Measurements from ENCODE around the gene PPP1R13B. TPM values are rescaled to one million over a fixed set of nuclear protein-coding genes. Genes with fewer than 3 reads are reported as not detected.

Gene PPP1R13B
- total and polyA plus RNA-seq, 12 donors = 9.6 to 42.4 (median 22.6) TPM

- no peak overlapping the region for H3K4me3 ChIP-seq
- H3K4me1 ChIP-seq (replicated peaks in 1 of 2) = peaks cover 13 to 25% of the 10 kb centered on the region in 2 donors
- intact Hi-C loops (cut with DNase I) = no loop called here
- H3K9me3 ChIP-seq (replicated peaks in 1 of 3) = no peaks in the 10 kb centered on the region
- H3K27ac ChIP-seq = peak overlapping the region in 3 of 5 donors; percentile 8 to 63 (median 50)
- 10 to 44% (median 29%) methylated on average over 11 to 20 of the region's 20 CpGs; no CpG with 5 or more reads in 1 of the 4 donors for WGBS, 4 donors
- DNase-seq = peak; percentile 78 to 96 (median 91)
- TF ChIP-seq CTCF (IDR thresholded peaks at IDR 0.05) (peak in 1 of 6 experiments; percentile 13), POLR2A (IDR thresholded peaks at IDR 0.05) (no peak)
- no peaks in the 10 kb centered on the region for H3K27me3 ChIP-seq
- H3K36me3 ChIP-seq (replicated peaks in 1 of 2) = peaks cover 0 to 16% of the 10 kb centered on the region in 2 donors
Measured at GRCh38 chr14:103724116-103724515, 123.3 kb downstream of the PPP1R13B start.

GRCh38 chr14:103723748-103724081 is 123.7 kb downstream of the PPP1R13B start:
- intact Hi-C loops (cut with DNase I) = no loop called here
- 90 to 94% (median 92%) methylated on average over 7 of the region's 7 CpGs; no CpG with 5 or more reads in 1 of the 4 donors for WGBS, 4 donors
- H3K9me3 ChIP-seq (replicated peaks in 1 of 3) = no peaks in the 10 kb centered on the region
- H3K4me3 ChIP-seq = no peak overlapping the region
- TF ChIP-seq POLR2A (IDR thresholded peaks at IDR 0.05) = no peak
- no peak for TF ChIP-seq CTCF (IDR thresholded peaks at IDR 0.05)
- H3K27ac ChIP-seq = peak overlapping the region in 2 of 5 donors; percentile 50 to 63
- H3K36me3 ChIP-seq (replicated peaks in 1 of 2) = peaks cover 0 to 12% of the 10 kb centered on the region in 2 donors
- H3K4me1 ChIP-seq (replicated peaks in 1 of 2) = peaks cover 13 to 25% of the 10 kb centered on the region in 2 donors
- DNase-seq = no peak
- no peaks in the 10 kb centered on the region for H3K27me3 ChIP-seq

GRCh38 chr14:103721334-103722120 is 125.8 kb downstream of the PPP1R13B start:
- Histone ChIP-seq H3K36me3 (replicated peaks in 1 of 2) (no peaks in the 10 kb centered on the region), H3K27me3 (no peaks in the 10 kb centered on the region), H3K4me3 (no peak overlapping the region), H3K27ac (no peak overlapping the region), H3K4me1 (replicated peaks in 1 of 2) (peaks cover 13 to 33% of the 10 kb centered on the region in 2 donors), H3K9me3 (replicated peaks in 1 of 3) (no peaks in the 10 kb centered on the region)
- no peak for DNase-seq
- intact Hi-C loops (cut with DNase I) = no loop called here
- 86 to 92% (median 90%) methylated on average over 18 to 26 of the region's 26 CpGs for WGBS, 4 donors
- no peak for TF ChIP-seq POLR2A (IDR thresholded peaks at IDR 0.05)
- TF ChIP-seq CTCF (IDR thresholded peaks at IDR 0.05) = no peak

- TF ChIP-seq CTCF (IDR thresholded peaks at IDR 0.05) = no peak
- no peak for TF ChIP-seq POLR2A (IDR thresholded peaks at IDR 0.05)
- 93 to 99% (median 95%) methylated on average over 7 to 8 of the region's 8 CpGs for WGBS, 4 donors
- Histone ChIP-seq H3K9me3 (replicated peaks in 1 of 3) (no peaks in the 10 kb centered on the region), H3K27me3 (no peaks in the 10 kb centered on the region), H3K4me3 (no peak overlapping the region), H3K4me1 (replicated peaks in 1 of 2) (peaks cover 9 to 28% of the 10 kb centered on the region in 2 donors), H3K27ac (no peak overlapping the region), H3K36me3 (replicated peaks in 1 of 2) (no peaks in the 10 kb centered on the region)
- intact Hi-C loops (cut with DNase I) = no loop called here
- no peak for DNase-seq
Measured at GRCh38 chr14:103719751-103720150, 127.6 kb downstream of the PPP1R13B start.

All from adrenal gland (tissue), 12 donors.